ENCODE measurements around the gene FHIT. TPM values are rescaled to one million over a fixed set of nuclear protein-coding genes. Genes with fewer than 3 reads are reported as not detected.

The FHIT gene
- total and polyA plus RNA-seq, 4 donors, result 2.6 to 21.3 (median 8.7) TPM

GRCh38 chr3:59812237-59813147, 1438.8 kb downstream of the FHIT start:
- no peak overlapping the region for H3K4me3 ChIP-seq
- no peak for TF ChIP-seq CTCF (IDR thresholded peaks at IDR 0.05; ENCODE audit: control extremely low read depth, extremely low read depth)
- ATAC-seq (ENCODE audit: insufficient read depth, low FRiP score) (no peak), DNase-seq (no peak)
- no peak overlapping the region for H3K9ac ChIP-seq (ENCODE audit: insufficient read depth in 1 of 2, low read length in 2 of 2)
- no peaks in the 10 kb centered on the region for H3K9me3 ChIP-seq (ENCODE audit: control insufficient read depth in 4 of 4, insufficient read depth in 3 of 4, low read length in 3 of 4)
- H3K27ac ChIP-seq (ENCODE audit: low read depth in 1 of 2, low read length in 1 of 2), result no peak overlapping the region
- H3K4me1 ChIP-seq (ENCODE audit: control insufficient read depth in 5 of 5, insufficient read depth in 5 of 5, low read length in 5 of 5), result peaks cover 0 to 13% (median 3%) of the 10 kb centered on the region in 5 donors
- H3K36me3 ChIP-seq (ENCODE audit: control insufficient read depth in 4 of 4, insufficient read depth in 4 of 4, low read length in 4 of 4), result no peaks in the 10 kb centered on the region
- WGBS, 2 donors, result 88 to 91% methylated on average over 11 of the region's 11 CpGs
- no peaks in the 10 kb centered on the region for H3K27me3 ChIP-seq (ENCODE audit: control insufficient read depth in 3 of 3, insufficient read depth in 3 of 3, low read length in 2 of 3)

GRCh38 chr3:59811160-59811559, 1440.1 kb downstream of the FHIT start:
- Histone ChIP-seq H3K9me3 (ENCODE audit: control insufficient read depth in 4 of 4, insufficient read depth in 3 of 4, low read length in 3 of 4) (no peaks in the 10 kb centered on the region), H3K9ac (ENCODE audit: insufficient read depth in 1 of 2, low read length in 2 of 2) (no peak overlapping the region), H3K27ac (ENCODE audit: low read depth in 1 of 2, low read length in 1 of 2) (no peak overlapping the region), H3K27me3 (ENCODE audit: control insufficient read depth in 3 of 3, insufficient read depth in 3 of 3, low read length in 2 of 3) (no peaks in the 10 kb centered on the region), H3K36me3 (ENCODE audit: control insufficient read depth in 4 of 4, insufficient read depth in 4 of 4, low read length in 4 of 4) (no peaks in the 10 kb centered on the region), H3K4me1 (ENCODE audit: control insufficient read depth in 5 of 5, insufficient read depth in 5 of 5, low read length in 5 of 5) (peaks cover 0 to 13% (median 3%) of the 10 kb centered on the region in 5 donors), H3K4me3 (no peak overlapping the region)
- ATAC-seq (ENCODE audit: insufficient read depth, low FRiP score) (no peak), DNase-seq (no peak)
- 61% methylated on average over 2 of the region's 2 CpGs for WGBS, 2 donors
- TF ChIP-seq CTCF (IDR thresholded peaks at IDR 0.05; ENCODE audit: control extremely low read depth, extremely low read depth), result no peak

- Histone ChIP-seq H3K9me3 (ENCODE audit: control insufficient read depth in 4 of 4, insufficient read depth in 3 of 4, low read length in 3 of 4) (no peaks in the 10 kb centered on the region), H3K27ac (ENCODE audit: low read depth in 1 of 2, low read length in 1 of 2) (no peak overlapping the region)
- WGBS, 2 donors, result 76 to 80% methylated on average over 2 of the region's 2 CpGs
Observed at GRCh38 chr3:59810606-59811005, 1440.6 kb downstream of the FHIT start.

More at GRCh38 chr3:59810606-59811005, 1440.6 kb downstream of the FHIT start:
- H3K36me3 ChIP-seq (ENCODE audit: control insufficient read depth in 4 of 4, insufficient read depth in 4 of 4, low read length in 4 of 4), result no peaks in the 10 kb centered on the region
- H3K4me3 ChIP-seq, result no peak overlapping the region
- ATAC-seq (ENCODE audit: insufficient read depth, low FRiP score) (no peak), DNase-seq (no peak)
- H3K4me1 ChIP-seq (ENCODE audit: control insufficient read depth in 5 of 5, insufficient read depth in 5 of 5, low read length in 5 of 5), result peaks cover 0 to 13% (median 3%) of the 10 kb centered on the region in 5 donors
- no peaks in the 10 kb centered on the region for H3K27me3 ChIP-seq (ENCODE audit: control insufficient read depth in 3 of 3, insufficient read depth in 3 of 3, low read length in 2 of 3)
- no peak for TF ChIP-seq CTCF (IDR thresholded peaks at IDR 0.05; ENCODE audit: control extremely low read depth, extremely low read depth)
- no peak overlapping the region for H3K9ac ChIP-seq (ENCODE audit: insufficient read depth in 1 of 2, low read length in 2 of 2)

Data from lung (tissue), 12 donors.